Measurements from ENCODE around the gene HABP4.

GRCh38 chr9:96437454-96437853 is 12.5 kb upstream of the HABP4 start:
- no peak for TF ChIP-seq POLR2A (IDR thresholded peaks at IDR 0.05; ENCODE audit: low read depth, low read length)
- no peak for TF ChIP-seq CTCF (conservative IDR thresholded peaks at IDR 0.05; ENCODE audit: low read depth, low read length)
- no peak for TF ChIP-seq MXI1 (IDR thresholded peaks at IDR 0.05; ENCODE audit: borderline replicate concordance, low read depth, low read length)
- no peak for TF ChIP-seq MAZ (IDR thresholded peaks at IDR 0.05; ENCODE audit: borderline replicate concordance, low read depth, low read length)
- no peak for TF ChIP-seq RFX5 (IDR thresholded peaks at IDR 0.05; ENCODE audit: low read depth, low read length)
- no peak for TF ChIP-seq RCOR1 (IDR thresholded peaks at IDR 0.05; ENCODE audit: insufficient replicate concordance, low read length)
- no peak for TF ChIP-seq CEBPB (IDR thresholded peaks at IDR 0.05; ENCODE audit: low read depth, low read length)
- no peak for TF ChIP-seq SMC3 (IDR thresholded peaks at IDR 0.05; ENCODE audit: low read depth, low read length)
- no peak for TF ChIP-seq BHLHE40 (IDR thresholded peaks at IDR 0.05; ENCODE audit: low read depth, low read length)
- TF ChIP-seq RAD21 (IDR thresholded peaks at IDR 0.05; ENCODE audit: low read length), result no peak
- no peak for TF ChIP-seq FOS (IDR thresholded peaks at IDR 0.05; ENCODE audit: low read depth, low read length)
- no peak for TF ChIP-seq MAFK (IDR thresholded peaks at IDR 0.05; ENCODE audit: low read depth, low read length)
- TF ChIP-seq USF2 (IDR thresholded peaks at IDR 0.05; ENCODE audit: low read depth, low read length), result no peak
